Activated T-cell treated with anti-CD3 and anti-CD28 coated beads, Interleukin-2, amount 50 U/mL, for 72 hours (primary cell): ENCODE results near the gene WDR7. TPM values are rescaled to one million over a fixed set of nuclear protein-coding genes. Genes with fewer than 3 reads are reported as not detected.

Source experiments
- ATAC-seq, 2 donors: fragments of 150-1000 bp; cut with Tn5 transposase; replicated peaks in 1 of 2; 2 replicates each; pipeline ENCODE4 v1.10.0; 2021; ENCODE audit warnings: moderate library complexity in 2 of 2, mild to moderate bottlenecking in 1 of 2
- DNase-seq, 2 donors: peaks; one replicate each; pipeline ENCODE4 v3.0.0; 2021 to 2022; ENCODE audit warnings: mixed read lengths in 1 of 2
- H3K27ac Mint-ChIP-seq: one replicate; pipeline ENCODE4 v1.8.0; 2022; ENCODE audit warnings: mild to moderate bottlenecking, moderate library complexity, mixed read lengths
- H3K27me3 Mint-ChIP-seq: one replicate; pipeline ENCODE4 v1.8.0; 2022; ENCODE audit warnings: low read depth, mixed read lengths
- H3K36me3 Mint-ChIP-seq, 2 donors: one replicate each; pipeline ENCODE4 v1.8.0; 2022; ENCODE audit warnings: mixed read lengths in 2 of 2, mild to moderate bottlenecking in 1 of 2; ENCODE audit not compliant: insufficient read depth in 2 of 2
- H3K4me1 Mint-ChIP-seq: one replicate; pipeline ENCODE4 v1.8.0; 2022; ENCODE audit warnings: low read depth, mixed read lengths
- H3K4me3 Mint-ChIP-seq, 2 donors: one replicate each; pipeline ENCODE4 v1.8.0; 2022; ENCODE audit warnings: mild to moderate bottlenecking in 2 of 2, mixed read lengths in 2 of 2, moderate library complexity in 2 of 2
- H3K9me3 Mint-ChIP-seq, 2 donors: one replicate each; pipeline ENCODE4 v1.8.0; 2022; ENCODE audit warnings: mixed read lengths in 2 of 2
- total RNA-seq, 2 donors: library from RNA; stranded (reverse); gene quantifications; one replicate each; pipeline ENCODE4 v1.2.3, GENCODE V29; 2022

The WDR7 gene
- total RNA-seq, 2 donors from 2014 or later, result 25.6 to 25.9 TPM

DNA sequence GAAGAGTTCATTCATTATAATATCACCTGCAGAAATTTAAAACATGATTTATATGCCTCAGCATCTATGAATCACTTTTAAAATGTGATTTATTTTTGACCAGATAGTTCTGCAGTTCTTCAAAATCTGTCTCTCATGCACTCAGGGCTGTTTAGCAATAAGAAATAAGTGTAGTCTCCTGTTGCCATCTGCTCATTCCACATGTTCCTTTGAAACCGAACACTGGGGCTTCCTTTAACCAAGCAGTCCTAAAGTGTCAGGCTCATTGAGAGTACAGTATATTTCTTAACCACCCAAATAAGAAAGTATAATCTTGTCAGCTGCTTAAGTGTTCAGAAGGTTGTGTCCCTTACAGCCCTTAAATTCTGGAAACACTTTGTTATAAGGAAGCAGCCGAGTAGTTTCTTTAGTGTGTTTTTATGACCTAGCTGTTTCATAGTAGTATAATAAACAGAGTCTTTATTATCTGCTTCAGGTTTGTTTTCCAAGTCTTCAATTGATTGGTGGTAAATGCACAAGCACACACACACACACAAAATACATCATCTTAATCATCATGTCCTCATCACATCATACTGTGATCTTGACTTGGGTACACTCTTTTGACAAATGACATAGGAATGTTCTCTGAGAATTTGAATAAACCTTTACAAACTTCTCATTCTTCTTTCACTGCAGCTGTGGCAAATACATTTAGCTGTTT is 10.4 kb downstream of the WDR7 start:
- Mint-ChIP-seq H3K4me1 (peaks cover 16% of the 10 kb centered on the region), H3K36me3 (peaks cover 4 to 6% of the 10 kb centered on the region in 2 donors), H3K27me3 (no peaks in the 10 kb centered on the region), H3K4me3 (no peak overlapping the region), H3K9me3 (peaks cover 0 to 3% of the 10 kb centered on the region in 2 donors), H3K27ac (no peak overlapping the region)
- DNase-seq, result no peak
- no peak for ATAC-seq

DNA sequence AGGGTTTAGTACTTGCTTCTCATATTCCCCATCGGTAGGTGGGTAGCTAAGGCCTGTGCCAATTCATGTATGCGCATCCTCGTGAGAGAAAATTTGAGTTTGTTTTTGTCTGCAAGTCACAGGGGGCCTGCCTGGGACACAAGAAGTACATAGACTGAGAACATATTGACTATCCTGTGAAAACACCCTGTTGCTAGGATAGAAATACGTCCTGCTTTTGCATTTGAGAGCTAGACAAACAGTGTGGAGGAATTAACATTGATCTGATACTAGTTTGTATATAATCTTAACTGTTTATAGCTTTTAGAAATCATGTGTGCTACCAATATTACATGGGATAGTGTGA is 10.9 kb downstream of the WDR7 start:
- no peaks in the 10 kb centered on the region for H3K27me3 Mint-ChIP-seq
- H3K4me1 Mint-ChIP-seq, result peaks cover 17% of the 10 kb centered on the region
- ATAC-seq (no peak), DNase-seq (no peak)
- peaks cover 4 to 6% of the 10 kb centered on the region in 2 donors for H3K36me3 Mint-ChIP-seq
- H3K9me3 Mint-ChIP-seq, result peaks cover 0 to 3% of the 10 kb centered on the region in 2 donors
- no peak overlapping the region for H3K27ac Mint-ChIP-seq
- H3K4me3 Mint-ChIP-seq, result no peak overlapping the region

DNA sequence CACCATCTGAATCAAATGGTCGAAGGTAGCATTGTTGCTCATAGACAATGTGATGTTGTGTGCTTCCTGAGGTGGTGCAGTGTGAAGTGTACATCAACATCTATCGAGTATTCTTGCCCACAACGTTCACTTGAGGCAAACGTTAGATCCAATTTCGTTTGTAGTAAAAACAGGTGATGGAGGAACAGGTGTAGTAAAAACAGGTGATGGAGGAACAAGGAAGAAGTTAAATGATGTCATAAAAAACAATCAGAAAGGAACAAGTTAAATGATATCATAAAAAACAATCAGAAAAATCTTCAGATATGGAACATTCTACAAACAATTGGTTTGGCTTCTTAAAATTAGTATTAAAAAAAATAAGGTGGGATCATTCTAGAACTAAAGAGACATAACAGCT is 11.3 kb downstream of the WDR7 start:
- Mint-ChIP-seq H3K36me3 (peaks cover 4 to 6% of the 10 kb centered on the region in 2 donors), H3K27ac (no peak overlapping the region), H3K9me3 (peaks cover 0 to 3% of the 10 kb centered on the region in 2 donors), H3K4me1 (peaks cover 17% of the 10 kb centered on the region), H3K27me3 (no peaks in the 10 kb centered on the region), H3K4me3 (no peak overlapping the region)
- DNase-seq, result no peak
- ATAC-seq, result no peak

DNA sequence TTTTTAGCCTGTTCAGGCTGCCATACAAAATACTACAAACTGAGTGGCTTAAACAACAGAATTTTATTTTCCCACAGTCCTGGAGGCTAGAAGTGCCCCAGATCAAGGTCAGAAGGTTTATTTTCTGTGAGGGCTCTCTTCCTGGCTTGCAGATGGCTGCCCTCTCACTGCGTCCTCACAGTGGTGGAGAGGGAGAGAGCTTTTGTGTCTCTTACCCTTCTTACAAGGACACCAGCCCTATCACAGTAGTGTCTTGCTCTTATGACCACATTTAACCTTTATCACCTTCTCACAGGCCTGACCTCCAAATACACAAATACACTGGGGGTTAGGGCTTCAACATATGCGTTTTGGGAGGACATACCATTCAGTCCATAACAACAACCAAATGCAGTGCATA is 11.7 kb downstream of the WDR7 start:
- Mint-ChIP-seq H3K27me3 (no peaks in the 10 kb centered on the region), H3K36me3 (peaks cover 4 to 6% of the 10 kb centered on the region in 2 donors), H3K27ac (no peak overlapping the region), H3K9me3 (peaks cover 0 to 3% of the 10 kb centered on the region in 2 donors), H3K4me3 (no peak overlapping the region), H3K4me1 (peaks cover 17% of the 10 kb centered on the region)
- DNase-seq, result no peak
- no peak for ATAC-seq

DNA sequence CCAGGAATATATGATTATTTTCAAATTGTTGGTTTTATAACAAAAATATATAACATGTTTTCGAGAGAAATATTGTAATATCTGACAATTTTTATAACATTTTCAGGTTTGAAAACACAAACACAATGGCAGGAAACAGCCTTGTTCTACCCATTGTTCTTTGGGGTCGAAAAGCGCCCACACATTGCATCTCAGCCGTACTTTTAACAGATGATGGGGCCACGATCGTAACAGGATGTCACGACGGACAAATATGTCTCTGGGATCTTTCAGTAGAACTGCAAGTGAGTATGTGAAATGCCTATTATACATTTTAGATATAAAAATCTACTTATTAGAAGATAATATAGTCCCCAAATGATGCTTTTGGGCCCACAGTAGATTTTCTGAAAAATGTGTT is 21.2 kb downstream of the WDR7 start:
- peaks cover 20% of the 10 kb centered on the region for H3K4me1 Mint-ChIP-seq
- ATAC-seq (no peak), DNase-seq (no peak)
- no peak overlapping the region for H3K27ac Mint-ChIP-seq
- H3K4me3 Mint-ChIP-seq, result no peak overlapping the region
- peaks cover 0 to 2% of the 10 kb centered on the region in 2 donors for H3K36me3 Mint-ChIP-seq
- H3K27me3 Mint-ChIP-seq, result no peaks in the 10 kb centered on the region
- H3K9me3 Mint-ChIP-seq, result no peaks in the 10 kb centered on the region

DNA sequence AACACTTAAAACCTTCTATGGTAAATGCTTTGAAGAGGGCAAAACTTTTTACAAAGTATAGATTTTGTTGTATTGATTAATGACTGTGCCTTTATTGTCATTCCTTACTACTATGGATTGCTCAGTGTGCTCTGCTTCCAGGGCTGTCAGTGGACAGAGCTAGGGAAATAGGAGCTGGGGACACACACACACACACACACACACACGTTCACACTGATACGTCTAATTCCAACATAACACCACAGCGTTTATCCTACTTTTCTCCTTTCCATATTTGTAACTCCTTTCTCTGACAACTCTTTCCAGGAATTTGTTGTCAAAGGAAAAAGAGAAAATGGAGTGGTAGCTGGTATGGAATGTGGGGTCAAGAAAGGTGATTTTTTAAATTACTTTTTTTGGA is 21.8 kb downstream of the WDR7 start:
- Mint-ChIP-seq H3K4me1 (peaks cover 20% of the 10 kb centered on the region), H3K27me3 (no peaks in the 10 kb centered on the region), H3K4me3 (no peak overlapping the region), H3K36me3 (peaks cover 2 to 7% of the 10 kb centered on the region in 2 donors), H3K9me3 (peaks cover 1 to 4% of the 10 kb centered on the region in 2 donors), H3K27ac (no peak overlapping the region)
- DNase-seq, result no peak
- ATAC-seq, result no peak

DNA sequence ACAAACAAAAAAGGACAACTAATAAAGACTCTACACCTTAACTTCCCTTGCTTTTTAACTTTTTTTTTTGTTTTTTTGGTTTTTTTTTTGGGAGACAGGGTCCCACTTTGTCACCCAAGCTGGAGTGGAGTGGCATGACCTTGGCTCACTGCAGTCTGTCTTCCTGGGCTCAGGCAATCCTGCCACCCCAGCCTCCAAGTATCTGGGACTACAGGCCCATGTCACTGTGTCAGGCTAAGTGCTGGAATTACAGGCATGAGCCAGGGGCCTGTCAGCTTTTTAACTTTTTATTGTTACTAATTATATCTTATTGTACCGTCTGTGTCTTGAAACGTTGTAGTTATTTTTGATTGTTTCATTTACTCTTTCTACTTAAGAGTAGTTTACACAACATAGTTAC is 25.5 kb downstream of the WDR7 start:
- DNase-seq (no peak), ATAC-seq (no peak)
- Mint-ChIP-seq H3K9me3 (peaks cover 1 to 4% of the 10 kb centered on the region in 2 donors), H3K4me1 (peaks cover 2% of the 10 kb centered on the region), H3K36me3 (peaks cover 2 to 10% of the 10 kb centered on the region in 2 donors), H3K27ac (no peak overlapping the region), H3K27me3 (no peaks in the 10 kb centered on the region), H3K4me3 (no peak overlapping the region)

DNA sequence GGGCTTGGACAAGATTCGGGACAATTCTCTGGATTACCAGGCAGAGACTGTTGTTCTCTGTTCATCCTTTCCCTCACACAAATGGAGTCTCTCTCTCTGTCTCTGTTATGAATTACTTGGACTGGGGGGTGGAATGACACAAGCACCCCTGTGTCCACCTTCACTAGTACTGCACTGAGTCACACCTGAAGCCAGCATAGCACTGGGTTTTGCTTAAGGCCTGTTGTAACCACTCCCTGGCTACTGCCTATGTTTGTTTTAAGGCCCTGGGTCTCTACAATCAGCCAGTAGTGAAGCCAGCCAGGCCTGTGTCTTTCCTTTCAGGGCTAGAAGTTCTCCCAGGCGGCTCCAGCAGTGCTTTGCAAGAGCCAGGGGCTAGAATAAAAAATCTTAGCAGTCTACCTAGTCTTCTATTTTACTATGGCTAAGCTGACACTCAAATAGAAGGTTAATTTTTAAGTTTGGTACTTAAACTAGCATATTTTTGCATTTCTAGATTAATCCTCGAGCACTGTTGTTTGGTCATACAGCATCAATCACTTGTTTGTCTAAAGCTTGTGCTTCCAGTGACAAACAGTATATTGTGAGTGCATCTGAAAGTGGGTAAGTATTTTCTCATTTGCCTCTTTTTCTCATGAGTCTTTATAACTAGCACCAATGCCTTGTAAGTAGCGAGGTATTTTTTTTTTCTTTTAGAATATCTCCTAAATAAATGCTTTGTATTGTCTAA is 27.8 kb downstream of the WDR7 start:
- no peaks in the 10 kb centered on the region for H3K27me3 Mint-ChIP-seq
- H3K9me3 Mint-ChIP-seq, result peaks cover 1 to 4% of the 10 kb centered on the region in 2 donors
- H3K4me1 Mint-ChIP-seq, result no peaks in the 10 kb centered on the region
- no peak for DNase-seq
- no peak overlapping the region for H3K27ac Mint-ChIP-seq
- H3K36me3 Mint-ChIP-seq, result peaks cover 2 to 10% of the 10 kb centered on the region in 2 donors
- no peak overlapping the region for H3K4me3 Mint-ChIP-seq
- ATAC-seq, result no peak

DNA sequence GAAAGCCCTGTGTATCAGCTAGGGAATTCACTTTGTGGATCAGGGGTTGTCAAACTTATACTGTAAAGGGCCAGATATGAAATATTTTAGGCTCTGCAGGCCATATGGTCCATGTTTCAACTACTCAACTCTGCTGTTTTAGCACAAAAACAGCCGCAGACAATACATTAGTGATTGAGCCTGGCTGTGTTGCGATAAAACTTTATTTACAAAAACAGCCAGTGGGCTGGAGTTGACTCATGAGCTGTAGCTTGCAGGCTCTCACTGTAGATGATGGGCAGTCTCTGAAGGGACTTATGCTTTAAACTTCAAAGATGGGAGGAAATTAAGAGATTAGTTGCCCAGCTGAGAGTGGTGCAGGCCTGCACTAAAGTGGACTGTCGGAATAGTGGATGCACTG is 33.1 kb downstream of the WDR7 start:
- Mint-ChIP-seq H3K36me3 (no peaks in the 10 kb centered on the region), H3K27ac (no peak overlapping the region), H3K27me3 (no peaks in the 10 kb centered on the region), H3K9me3 (no peaks in the 10 kb centered on the region), H3K4me1 (no peaks in the 10 kb centered on the region), H3K4me3 (no peak overlapping the region)
- DNase-seq (no peak), ATAC-seq (no peak)

DNA sequence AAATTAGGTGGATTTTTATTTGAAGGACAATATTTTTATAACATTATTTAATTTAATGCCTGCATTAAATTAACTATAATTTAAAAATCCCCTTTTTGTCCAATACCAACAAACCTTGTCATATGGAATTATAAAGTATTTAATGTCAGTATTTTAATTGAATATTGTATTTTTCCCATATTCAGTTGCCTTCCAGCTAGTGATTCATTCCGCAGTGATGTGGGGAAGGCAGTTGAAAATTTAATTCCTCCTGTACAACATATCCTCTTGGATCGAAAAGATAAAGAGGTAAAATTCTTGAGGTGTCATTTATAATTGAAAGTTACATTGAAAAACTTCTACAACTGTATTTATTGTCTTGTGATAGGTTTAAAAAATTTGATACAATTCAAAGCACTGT is 40.4 kb downstream of the WDR7 start:
- Mint-ChIP-seq H3K36me3 (no peaks in the 10 kb centered on the region), H3K4me1 (no peaks in the 10 kb centered on the region), H3K9me3 (no peaks in the 10 kb centered on the region), H3K27ac (no peak overlapping the region), H3K4me3 (no peak overlapping the region), H3K27me3 (no peaks in the 10 kb centered on the region)
- no peak for ATAC-seq
- DNase-seq, result no peak

DNA sequence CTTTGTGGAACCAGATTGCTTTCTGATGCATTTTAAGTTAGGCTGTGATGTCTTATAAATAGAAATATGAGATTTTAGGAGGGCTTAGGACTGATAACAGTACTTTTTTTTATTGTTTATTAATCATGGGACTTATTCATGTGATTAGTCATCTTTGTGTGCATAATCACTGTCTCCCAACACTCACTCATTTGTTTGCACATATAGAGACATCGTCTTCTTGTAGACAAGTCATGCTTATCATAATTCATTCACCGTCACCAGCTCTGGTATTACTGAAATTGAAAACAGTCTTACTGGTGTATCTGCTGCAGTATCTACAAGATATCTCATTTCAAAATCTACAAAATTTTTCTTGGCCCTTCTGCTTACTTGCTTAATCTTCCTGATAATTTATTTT is 45.8 kb downstream of the WDR7 start:
- H3K27me3 Mint-ChIP-seq, result no peaks in the 10 kb centered on the region
- DNase-seq (no peak), ATAC-seq (peak in 1 of 2 donors; percentile 45)
- H3K9me3 Mint-ChIP-seq, result no peaks in the 10 kb centered on the region
- no peak overlapping the region for H3K4me3 Mint-ChIP-seq
- no peaks in the 10 kb centered on the region for H3K36me3 Mint-ChIP-seq
- H3K4me1 Mint-ChIP-seq, result no peaks in the 10 kb centered on the region
- H3K27ac Mint-ChIP-seq, result peak overlapping the region; percentile 40

DNA sequence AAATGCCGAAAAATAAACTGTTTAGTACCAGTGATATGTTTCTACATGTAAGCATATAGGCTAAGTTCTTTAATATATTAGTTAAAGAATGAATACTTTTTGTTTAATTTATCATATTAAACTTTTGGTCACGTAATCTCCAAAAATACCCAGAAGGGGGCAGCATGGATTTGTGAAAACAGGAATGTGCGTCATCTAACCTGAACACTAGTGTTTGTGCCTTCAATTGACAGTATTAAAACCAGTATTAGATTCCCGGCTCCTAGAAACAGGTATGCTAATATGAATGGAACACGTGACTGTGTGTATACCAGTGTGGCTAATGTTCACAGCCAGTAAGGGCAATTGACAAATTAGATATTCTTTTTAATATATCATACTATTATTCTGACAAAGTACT is 51.8 kb downstream of the WDR7 start:
- Mint-ChIP-seq H3K36me3 (peaks cover 0 to 3% of the 10 kb centered on the region in 2 donors), H3K4me1 (peaks cover under 1% of the 10 kb centered on the region), H3K27ac (no peak overlapping the region), H3K27me3 (no peaks in the 10 kb centered on the region), H3K4me3 (no peak overlapping the region), H3K9me3 (no peaks in the 10 kb centered on the region)
- ATAC-seq (no peak), DNase-seq (peak in 1 of 2 donors; percentile 21)

DNA sequence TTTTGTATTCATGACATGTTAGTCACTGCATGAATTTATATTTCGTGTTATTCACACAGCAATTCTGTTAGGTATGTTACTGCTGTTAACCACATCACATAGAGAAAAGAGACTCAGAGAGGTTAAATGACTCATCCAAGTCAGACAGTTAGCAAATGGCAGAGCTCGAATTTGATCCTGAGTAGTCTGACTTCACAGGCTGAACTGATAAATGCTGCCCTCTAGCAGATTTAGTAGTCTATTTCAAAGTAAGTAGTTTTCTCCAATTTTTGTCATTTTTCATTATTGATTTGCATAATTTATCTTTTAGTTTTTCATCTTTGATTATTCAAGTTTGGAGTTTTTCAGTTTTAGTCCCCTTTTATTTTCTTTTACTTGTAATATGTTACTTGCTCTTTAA is 58.3 kb downstream of the WDR7 start:
- ATAC-seq, result peak; percentile 100
- Mint-ChIP-seq H3K27ac (no peak overlapping the region), H3K36me3 (peaks cover 0 to 5% of the 10 kb centered on the region in 2 donors), H3K9me3 (no peaks in the 10 kb centered on the region), H3K27me3 (no peaks in the 10 kb centered on the region), H3K4me1 (peaks cover 10% of the 10 kb centered on the region), H3K4me3 (no peak overlapping the region)
- peak; percentile 41 to 45 for DNase-seq
